Activated T-cell treated with anti-CD3 and anti-CD28 coated beads, Interleukin-2, amount 50 U/mL, for 1 hour (primary cell): Measurements from ENCODE around the gene SVOP.

Source experiments
- DNase-seq: peaks from one replicate; pipeline ENCODE4 v3.0.0-alpha.2; 2020

Gene SVOP

DNA sequence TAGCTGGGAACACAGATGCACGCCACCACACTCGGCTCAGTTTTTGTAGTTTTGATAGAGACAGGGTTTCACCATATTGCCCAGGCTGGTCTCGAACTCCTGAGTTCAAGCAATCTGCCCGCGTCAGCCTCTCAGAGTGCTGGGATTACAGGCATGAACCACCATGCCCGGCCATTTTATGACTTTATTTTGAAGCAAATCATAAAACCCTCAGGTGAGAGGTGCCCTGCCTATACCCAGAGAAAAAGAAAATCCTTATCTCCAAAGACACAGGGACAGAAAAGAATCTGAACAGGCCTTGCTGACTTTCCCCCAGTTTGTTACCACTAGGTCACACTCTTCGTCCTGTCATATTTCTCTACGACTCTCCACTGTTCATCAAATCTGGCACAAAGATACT, 92.2 kb downstream of the SVOP start:
- no peak for DNase-seq

DNA sequence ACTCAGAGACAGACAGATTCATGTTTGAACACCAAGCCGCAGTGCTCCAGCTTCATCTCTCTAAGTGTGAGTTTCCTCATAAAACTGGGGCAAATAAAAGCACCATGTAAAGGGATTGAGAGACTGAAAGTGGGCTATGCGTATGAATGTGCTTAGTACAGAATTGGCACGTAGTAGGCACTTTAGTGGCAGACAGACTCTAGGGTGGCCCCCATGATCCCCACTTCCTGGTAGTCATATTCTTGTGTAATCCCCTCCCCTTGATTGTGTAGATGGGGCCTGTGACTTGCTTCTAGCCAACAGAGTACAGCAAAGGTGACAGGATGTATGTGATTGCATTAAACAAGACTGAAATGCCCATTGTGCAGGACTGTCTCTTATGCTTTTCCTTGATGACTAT, 98.0 kb downstream of the SVOP start:
- no peak for DNase-seq

DNA sequence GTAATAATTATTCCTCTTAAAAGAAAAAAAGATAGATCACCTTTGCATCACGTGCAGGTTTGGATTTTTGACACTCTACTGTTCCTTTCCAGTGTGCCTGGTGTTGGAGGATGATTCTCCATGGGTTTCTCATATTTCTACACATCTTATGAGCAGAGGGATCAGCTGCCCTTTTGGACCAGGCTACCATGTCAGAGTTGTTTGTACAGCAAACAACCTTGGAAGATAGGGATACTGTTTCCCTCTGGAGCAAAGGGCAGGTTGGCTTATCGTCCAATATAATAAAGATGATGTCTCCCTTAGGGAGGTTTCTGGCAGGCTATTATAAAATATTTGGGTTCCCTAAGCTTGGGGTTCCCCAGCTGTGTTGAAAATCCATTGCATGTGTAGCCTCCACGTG, 98.9 kb downstream of the SVOP start:
- DNase-seq: no peak

DNA sequence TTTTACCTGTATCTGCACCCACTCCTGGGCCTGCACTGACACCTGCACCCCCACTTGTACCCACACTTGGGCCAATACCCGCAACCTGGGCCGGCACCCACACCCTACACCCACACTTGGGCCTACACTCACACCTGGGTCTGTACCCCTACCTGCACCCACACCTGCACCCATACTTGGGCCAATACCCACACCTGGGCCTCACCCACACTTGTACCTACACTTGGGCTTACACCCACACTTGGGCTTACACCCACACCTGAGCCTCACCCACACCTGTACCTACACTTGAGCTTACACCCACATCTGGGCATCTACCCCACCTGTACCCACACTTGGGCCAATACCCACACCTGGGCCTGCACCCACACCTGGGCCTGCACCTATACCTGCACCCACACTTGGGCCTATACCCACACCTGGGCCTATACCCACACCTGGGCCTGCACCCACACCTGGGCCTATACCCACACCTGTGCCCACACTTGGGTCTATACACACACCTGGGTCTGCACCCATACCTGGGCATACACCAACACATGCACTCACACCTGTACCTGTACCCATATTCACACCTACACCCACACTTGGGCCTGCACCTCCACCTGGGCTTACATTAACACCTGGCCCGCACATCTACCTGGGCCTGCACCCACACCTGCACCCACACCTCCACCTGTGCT, 101.8 kb downstream of the SVOP start:
- no peak for DNase-seq

DNA sequence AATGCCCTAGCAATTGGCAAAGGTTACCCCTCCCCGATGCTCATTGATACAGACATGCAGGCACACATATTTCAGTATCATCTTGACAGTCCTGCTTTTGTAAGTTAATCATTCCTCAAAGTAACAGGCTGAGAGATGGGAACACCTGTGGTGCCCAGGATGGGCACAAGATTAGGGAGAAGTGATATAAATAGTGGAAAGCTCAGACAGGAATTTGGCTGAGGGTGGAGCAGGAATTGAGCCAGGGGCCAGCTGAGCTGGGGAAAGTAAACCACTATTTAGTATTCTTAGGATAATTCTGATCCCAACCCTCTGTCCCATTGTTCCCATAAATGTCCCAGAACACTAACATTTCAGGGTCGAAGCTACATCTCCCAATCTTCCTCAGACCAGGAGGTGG, 102.7 kb downstream of the SVOP start:
- DNase-seq: no peak

DNA sequence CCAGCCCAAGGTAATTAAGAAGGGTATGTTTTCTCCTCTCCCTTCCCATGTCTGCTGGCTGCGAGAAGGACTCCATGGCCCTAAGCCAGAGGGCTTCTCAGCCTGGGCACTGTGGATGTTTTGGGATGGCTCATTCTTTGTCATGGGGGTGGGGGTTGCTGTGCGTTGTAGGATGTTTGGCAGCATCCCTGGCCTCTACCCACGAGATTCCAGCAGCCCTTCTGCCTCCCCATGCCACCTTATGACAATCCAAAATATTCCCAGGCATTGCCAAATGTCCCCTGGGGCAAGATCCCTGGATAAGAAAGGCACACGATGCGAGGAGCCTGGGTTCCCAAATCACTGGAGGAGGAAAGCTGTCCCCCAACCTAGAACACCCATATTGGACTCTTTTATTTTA, 104.5 kb downstream of the SVOP start:
- DNase-seq: no peak

DNA sequence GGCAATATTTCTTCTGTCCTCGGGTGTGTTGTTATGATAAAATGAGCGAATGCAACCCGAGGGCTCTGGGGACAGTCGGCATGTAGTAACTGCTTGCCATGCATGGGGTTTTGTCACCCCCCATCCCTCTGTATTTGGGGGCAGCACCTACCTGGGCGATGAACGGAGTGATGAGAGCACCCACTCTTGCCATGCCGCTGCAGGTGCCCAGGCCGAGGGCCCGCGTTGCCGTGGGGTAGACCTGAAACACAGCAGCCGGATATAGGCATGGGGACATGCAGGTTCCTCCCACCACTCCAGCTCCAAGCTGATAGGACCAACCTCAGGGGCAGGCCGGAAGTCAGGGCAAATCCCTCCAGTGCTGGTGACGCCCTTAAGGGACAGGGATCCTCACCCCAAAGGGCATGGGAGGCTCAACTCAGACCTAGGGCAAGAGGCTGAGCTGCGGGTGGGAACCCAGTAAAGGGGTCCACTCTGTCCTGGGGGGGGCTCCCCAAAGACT, 105.2 kb downstream of the SVOP start:
- no peak for DNase-seq

DNA sequence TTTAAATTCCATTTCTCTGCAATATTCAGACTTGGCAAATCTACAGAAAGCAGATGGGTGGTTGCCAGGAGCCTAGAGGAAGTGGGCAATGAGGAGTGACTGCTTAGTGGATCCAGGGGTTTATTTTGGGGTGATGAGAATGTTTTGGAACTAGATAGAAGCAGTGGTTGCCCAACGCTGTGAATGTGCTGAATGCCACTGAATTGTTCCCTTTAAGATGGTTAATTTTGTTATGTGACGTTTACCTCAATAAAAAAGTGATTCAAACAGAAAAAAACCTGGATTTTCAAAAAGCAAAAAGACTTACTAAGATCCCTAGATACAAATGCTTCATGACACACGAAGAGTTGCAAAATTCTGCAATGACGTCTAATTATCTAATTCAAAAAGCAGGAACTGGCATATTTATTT, 106.7 kb downstream of the SVOP start:
- DNase-seq: no peak

DNA sequence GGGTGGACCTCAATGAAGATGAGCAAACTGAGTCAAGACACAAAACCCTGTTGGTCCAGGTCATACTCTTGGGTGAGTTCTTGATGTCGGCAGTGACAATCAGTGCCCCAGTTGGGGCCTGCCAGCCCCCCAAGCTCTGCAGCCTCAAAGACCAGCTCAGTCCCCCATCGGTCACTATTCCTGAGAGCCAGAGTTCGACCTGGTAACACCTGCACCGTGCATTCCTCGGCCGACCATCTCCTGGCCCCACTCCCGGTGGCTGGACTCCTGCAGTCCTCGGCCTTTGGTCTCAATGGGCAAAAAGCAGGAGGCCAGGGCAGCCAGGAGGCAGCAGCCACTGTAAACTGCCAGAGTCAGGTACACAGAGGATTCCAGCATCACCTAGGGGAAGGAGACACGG, 108.5 kb downstream of the SVOP start:
- no peak for DNase-seq

DNA sequence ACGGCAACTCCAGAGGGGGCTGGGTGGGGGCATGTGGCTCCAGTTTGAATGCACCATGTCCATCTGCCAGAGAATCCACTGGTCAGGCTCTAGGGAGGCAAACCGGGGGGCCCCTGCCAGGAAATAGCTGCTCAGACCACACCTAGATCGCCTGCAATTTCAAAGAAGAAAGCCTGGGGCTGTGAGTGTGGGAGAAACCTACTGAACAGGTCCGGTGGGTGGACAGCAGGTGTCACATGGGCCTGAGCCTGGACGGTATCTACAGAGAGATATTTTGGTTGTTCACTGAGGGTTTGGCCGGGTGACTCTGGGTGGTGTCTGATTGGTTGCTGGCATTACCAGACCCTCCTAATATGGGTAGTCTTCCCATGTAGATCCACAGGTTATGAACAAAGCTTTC, 109.0 kb downstream of the SVOP start:
- no peak for DNase-seq

DNA sequence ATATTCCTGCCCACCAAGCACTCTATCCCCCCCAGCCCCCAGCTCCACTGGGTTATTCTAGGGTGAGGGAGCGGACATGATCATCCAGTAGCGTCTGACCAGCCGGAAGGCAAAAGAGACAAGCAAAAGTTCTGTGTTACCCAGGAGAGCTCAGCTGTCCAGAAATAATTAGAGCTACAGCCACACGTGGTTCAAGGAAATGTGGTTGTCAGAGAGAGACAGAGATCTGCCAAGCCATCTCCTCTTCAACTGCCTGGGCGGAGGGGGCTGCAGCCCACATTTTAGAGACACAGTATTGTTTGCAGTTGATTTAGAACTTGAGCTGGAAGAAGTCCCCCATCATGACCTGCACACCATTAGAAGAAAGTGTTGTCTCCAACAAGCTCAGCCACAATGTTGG, 110.5 kb downstream of the SVOP start:
- no peak for DNase-seq

DNA sequence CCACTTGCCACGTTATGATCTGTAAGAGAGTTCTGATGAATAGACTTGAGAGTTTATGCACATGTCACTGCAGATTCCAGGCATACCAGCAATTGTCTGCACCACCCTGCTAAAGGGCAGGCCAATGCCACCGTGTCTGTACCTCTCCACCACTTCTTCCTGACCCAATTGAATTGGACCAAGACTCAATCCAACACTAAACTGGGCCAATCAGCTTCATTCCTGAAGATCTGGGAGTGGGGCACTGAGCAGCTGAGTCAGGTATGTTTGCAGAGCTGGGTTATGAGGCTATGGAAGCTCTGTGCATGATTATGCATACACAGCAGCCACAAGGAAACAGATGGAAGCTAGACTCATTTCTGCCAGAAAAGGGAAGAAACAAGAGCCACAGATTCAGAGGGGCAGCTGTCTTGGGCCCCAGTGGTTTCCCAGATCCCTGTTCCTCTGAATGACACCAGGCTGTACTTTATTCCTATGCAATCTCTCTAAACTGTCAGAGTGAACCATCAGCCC, 113.0 kb downstream of the SVOP start:
- no peak for DNase-seq

DNA sequence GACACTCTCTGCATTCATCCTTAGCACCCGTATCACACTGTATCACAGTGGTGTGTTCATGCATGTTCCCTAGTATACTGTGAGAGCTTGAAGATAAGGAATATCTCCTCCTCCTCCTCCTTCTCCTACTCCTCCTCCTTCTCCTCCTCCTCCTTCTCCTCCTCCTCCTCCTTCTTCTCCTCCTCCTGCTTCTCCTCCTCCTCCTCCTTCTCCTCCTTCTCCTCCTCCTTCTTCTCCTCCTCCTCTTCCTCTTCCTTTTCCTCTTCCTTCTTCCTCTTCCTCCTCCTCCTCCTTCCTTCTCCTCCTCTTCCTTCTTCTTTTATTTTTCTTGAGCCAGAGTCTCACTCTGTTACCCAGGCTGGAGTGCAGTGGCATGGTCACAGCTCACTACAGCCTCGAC, 113.9 kb downstream of the SVOP start:
- DNase-seq: no peak

DNA sequence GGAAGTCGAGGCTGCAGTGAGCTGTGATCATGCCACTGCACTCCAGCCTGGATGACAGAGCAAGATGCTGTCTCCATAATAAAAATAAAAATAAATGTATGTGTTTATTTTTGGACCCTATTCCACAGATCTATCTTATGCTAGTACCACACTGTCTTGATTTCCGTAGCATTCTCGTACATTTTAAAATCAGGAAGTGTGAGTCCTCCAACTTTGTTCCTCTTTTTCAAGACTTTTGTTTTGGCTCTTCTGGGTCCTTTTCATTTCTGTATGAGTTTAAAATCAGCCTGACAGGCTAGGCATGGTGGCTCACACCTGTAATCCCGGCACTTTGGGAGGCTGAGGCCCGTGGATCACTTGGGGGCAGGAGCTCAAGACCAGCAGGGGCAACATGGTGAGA, 115.1 kb downstream of the SVOP start:
- DNase-seq: no peak

DNA sequence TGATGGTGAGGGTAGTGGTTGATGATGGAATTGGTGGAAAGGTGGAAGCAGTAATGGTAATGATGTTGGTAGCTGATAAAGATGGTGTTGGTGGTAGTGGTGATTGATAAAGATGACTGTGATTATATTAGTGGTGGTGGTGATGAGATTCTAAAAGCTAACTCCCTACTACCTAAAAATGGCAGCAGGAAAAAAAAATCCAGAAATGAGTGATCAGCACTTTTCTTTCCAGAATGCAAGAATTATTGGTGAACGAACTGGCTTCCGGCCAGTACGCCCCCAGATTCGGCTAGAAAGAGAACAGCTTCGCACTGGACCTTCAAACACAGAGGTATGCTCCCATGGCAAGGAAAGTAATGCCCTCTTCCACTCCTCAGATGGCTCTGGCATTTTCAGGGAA, 121.7 kb downstream of the SVOP start:
- DNase-seq: no peak

DNA sequence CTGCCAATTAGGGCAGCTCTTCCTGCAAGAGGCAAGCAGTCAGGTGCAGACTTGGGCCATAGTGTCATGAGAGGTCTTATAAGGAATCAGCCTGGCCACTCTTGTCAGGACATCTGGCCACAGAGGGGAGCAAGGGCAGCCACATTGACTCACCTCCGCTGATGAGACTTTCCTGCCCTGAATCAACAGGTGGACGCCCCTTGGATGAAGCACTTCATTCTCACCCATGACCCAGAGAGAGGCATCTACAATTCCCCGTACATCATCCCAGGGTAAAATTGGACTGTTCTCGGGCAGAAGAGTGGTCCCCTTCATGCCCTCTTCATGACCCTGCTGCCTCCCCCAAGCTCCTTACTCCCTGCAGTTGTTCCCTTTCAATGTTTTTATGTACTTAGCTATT, 124.1 kb downstream of the SVOP start:
- no peak for DNase-seq

DNA sequence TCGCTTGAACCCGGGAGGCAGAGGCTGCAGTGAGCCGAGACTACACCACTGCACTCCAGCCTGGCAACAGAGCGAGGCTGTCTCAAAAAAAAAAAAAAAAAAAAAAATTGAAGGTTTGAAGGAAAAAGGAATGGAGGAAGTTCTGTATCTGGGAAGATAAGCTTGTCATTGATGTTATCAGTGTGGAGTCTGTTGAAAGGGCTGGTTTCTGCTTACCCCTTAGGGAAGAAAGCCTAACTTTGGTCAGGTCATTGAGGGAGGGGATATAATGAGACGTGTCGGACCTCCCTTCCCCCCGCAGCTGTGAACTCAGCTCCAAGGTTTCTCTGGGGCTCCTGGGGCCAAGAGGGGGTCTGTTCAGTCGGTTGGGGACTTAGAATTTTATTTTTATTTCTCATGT, 124.5 kb downstream of the SVOP start:
- DNase-seq: no peak

DNA sequence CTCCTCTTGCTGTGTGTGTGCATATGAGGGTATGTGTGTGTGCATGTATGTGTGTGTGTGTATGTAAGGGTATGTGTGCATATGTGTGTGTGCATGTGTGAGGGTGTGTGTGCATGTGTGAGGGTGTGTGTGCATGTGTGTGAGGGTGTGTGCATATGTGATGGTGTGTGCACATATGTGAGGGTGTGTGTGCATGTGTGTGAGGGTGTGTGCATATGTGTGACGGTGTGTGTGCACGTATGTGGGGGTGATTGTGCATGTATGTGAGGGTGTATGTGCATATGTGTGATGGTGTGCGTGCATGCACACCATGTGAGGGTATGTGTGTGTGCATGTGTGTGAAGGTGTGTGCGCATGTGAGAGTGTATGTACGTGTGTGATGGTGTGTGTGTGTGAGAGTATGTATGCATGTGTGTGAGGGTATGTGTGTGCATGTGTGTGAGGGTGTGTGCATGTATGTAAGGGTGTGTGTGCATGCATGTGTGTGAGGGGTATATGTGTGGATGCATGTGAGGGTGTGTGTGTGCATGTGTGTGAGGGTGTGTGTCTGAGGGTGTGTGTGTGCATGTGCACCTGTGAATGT, 125.6 kb downstream of the SVOP start:
- no peak for DNase-seq

DNA sequence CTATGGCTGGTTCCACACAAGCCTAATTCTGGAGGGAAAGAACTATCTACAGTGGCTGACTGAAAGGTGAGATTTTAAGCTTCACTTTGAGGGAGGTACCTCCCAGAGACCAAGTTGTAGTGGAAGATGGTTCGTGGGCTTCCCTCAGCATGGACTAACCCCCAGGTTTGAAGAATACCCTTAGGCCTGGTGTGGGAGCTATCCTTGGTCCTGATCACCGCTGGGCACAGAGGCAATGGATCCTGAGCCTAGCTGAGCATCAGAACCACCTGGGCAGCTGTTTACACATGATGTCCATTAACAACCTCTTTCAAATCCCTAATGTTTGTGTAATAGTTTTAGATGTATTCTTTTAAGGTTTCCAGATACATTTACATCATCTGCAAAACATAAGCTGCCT, 130.7 kb downstream of the SVOP start:
- DNase-seq: no peak

DNA sequence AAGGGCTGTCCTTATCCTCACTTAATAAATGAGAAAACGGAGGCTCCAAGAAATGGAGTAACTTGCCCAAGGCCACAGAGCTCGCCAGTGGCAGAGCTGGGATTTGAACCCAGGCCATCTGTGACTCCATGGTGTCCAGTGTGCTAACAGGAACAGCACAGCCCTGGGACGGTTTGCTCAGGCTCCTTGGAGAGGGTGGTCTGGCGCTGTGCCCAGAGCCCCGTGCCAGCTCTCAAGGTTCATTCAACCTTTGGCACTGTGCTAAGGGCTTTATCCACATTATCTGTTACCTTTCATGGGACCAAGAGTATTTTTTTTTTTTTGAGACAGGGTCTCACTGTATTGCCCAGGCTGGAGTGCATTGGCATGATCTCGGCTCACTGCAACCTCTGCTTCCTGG, 132.8 kb downstream of the SVOP start:
- DNase-seq: no peak

DNA sequence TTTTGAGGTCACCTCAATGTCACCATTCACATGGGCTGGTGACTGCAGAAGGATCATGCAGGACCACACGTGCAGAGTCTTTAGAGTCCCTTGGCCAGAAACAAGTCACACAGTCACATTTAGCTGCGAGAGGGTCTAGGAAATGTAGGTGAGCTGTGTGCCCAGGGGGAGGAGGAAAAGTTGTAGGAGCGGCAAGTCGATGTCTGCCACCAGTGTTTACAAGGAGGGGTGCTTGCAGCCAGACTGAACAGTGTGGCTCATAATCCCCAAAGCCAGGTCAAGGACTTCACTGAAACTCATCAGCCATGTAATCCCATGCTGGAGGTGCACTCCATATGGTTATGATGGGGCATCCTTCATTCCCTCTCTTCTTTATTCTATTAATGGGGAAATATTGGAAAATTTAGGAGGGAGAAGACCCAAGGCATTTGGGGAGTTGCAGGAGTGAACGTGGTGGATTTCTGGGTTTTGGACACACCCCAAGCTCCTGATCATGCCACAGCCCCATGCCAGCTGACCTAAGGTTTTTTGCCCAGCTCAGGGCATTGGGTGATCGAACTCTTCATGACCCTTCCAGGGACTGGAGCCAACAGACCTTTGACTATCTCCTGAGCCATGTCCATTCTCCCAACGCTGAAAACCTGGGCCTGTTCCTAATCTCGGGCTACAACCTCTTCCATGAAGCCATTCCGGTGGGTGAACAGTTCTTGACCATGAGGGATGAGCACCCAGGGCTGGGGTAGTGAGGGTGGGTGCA, 133.8 kb downstream of the SVOP start:
- no peak for DNase-seq

DNA sequence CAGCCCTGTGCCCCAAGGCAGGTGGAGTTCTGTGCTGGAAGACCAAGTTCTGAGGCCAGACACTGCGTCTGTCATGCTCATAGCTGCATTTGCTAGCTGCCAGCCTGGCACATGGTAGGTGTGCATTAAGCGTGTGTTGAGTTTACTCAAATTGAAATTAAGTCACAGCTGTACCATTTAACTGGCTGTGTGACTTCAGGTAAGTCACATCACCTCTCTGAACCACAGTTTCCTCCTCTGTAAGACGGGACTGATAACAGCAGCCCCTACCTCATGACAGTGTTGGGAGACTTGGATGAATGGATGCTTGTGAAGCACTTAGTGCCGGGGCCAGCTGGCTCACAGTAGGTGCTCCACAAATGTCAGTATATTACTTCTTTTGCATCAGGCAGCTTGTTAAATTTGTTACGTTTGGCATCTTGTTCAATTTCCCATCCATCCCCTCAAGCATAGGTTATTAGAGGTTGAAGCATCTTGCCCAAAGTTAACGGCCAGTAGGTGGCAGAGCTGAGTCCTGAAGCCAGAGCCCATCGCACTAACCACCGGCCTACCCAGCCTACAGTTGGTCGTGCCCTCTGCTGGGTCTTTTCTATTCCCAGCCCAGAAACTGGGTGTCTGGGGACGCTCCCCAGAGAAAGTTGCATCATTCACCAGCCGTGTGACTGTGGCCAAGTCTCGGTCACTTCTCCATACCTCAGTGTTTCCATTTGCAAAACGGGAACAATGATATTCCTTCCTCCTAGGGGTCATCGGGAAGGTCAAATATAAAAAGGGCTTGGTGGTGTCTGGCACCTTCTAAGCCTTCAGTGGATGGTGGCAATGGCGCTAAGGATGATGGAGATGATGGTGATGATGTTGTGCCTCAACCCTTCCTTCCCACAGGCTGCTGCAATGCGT, 136.5 kb downstream of the SVOP start:
- DNase-seq: peak; percentile 52

DNA sequence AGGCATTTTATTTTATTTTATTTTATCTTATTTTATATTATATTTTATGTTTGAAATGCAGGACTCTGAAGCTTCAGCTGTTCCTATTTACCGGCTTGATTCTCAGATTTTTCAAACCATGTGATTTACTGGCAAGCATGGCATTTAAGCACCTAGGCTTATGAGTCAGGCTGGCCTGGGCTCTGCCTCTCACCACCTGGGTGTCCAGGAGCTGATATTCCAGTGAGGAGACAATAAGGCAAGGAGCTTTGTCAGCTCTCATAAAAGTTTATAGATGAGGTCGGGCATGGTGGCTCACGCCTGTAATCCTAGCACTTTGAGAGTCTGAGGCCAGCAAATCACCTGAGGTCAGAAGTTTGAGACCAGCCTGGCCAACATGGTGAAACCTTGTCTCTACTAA, 138.9 kb downstream of the SVOP start:
- no peak for DNase-seq
